Measurements from ENCODE around the gene ARFGEF2.

ARFGEF2 gene

GRCh38 chr20:48926267-48926666 is 4.8 kb downstream of the ARFGEF2 start:
- H3K9me3 ChIP-seq (ENCODE audit: control insufficient read depth, insufficient read depth, low read length), result no peaks in the 10 kb centered on the region
- H3K27me3 ChIP-seq (ENCODE audit: control insufficient read depth, low read length), result no peaks in the 10 kb centered on the region
- no peak overlapping the region for H3K27ac ChIP-seq (ENCODE audit: low read depth, low read length)
- TF ChIP-seq EZH2phosphoT487 (IDR thresholded peaks at IDR 0.05; ENCODE audit: borderline replicate concordance, low read length) (no peak), CTCF (IDR thresholded peaks at IDR 0.05; ENCODE audit: low read depth, low read length, poor library complexity, severe bottlenecking) (no peak)
- peaks cover 9% of the 10 kb centered on the region; the same call in 1 of the 2 replicates for H4K20me1 ChIP-seq (ENCODE audit: control insufficient read depth, insufficient read depth, low read depth, low read length)
- H3K9me2 ChIP-seq (replicated peaks; ENCODE audit: control insufficient read depth, low read length), result no peaks in the 10 kb centered on the region
- peak overlapping the region; percentile 35 for H3K4me2 ChIP-seq (ENCODE audit: low read length)
- H3F3A ChIP-seq (ENCODE audit: control insufficient read depth, insufficient read depth), result peaks cover 16% of the 10 kb centered on the region
- peaks cover 7% of the 10 kb centered on the region; the same call in 1 of the 2 replicates for H3K36me3 ChIP-seq (ENCODE audit: control insufficient read depth, low read length)
- peaks cover 47% of the 10 kb centered on the region for H3K4me1 ChIP-seq (ENCODE audit: control insufficient read depth, low read length)
- peaks cover 92% of the 10 kb centered on the region for H3K79me2 ChIP-seq (ENCODE audit: control insufficient read depth, low read length)
- no peak overlapping the region for H3K4me3 ChIP-seq (ENCODE audit: low read length)

DNA sequence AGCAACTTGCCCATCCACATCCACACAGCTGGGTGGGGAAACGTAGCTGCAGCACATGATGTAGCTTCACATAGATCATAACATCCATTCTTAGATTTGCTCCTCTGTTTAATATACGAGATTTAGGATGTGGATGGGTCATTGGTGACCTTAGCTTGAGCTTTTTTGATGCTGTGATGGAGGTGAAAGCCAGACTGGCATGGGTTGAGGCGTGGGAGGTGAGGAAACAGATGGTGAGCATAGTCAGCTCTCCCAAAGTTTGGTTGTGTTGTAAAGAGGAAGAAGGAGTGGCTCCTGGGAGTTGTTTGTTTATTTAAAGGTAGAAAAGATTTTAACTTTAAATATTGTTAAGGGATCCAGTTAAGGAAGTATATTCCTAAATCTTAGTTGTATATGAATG is 5.3 kb downstream of the ARFGEF2 start:
- no peak for TF ChIP-seq CTCF (IDR thresholded peaks at IDR 0.05; ENCODE audit: low read depth, low read length, poor library complexity, severe bottlenecking)
- no peak for TF ChIP-seq EZH2phosphoT487 (IDR thresholded peaks at IDR 0.05; ENCODE audit: borderline replicate concordance, low read length)
- Histone ChIP-seq H3K4me2 (ENCODE audit: low read length) (0 out of 2 replicates have a peak overlapping the region, but pooled peaks have one; percentile 35), H3K4me1 (ENCODE audit: control insufficient read depth, low read length) (peaks cover 47% of the 10 kb centered on the region), H3K27ac (ENCODE audit: low read depth, low read length) (no peak overlapping the region), H4K20me1 (ENCODE audit: control insufficient read depth, insufficient read depth, low read depth, low read length) (peaks cover 14% of the 10 kb centered on the region; the same call in 1 of the 2 replicates), H3K9me3 (ENCODE audit: control insufficient read depth, insufficient read depth, low read length) (no peaks in the 10 kb centered on the region), H3F3A (ENCODE audit: control insufficient read depth, insufficient read depth) (peaks cover 16% of the 10 kb centered on the region), H3K79me2 (ENCODE audit: control insufficient read depth, low read length) (peaks cover 95% of the 10 kb centered on the region), H3K4me3 (ENCODE audit: low read length) (no peak overlapping the region), H3K9me2 (replicated peaks; ENCODE audit: control insufficient read depth, low read length) (no peaks in the 10 kb centered on the region), H3K27me3 (ENCODE audit: control insufficient read depth, low read length) (no peaks in the 10 kb centered on the region), H3K36me3 (ENCODE audit: control insufficient read depth, low read length) (peaks cover 7% of the 10 kb centered on the region; the same call in 1 of the 2 replicates)

- H3K27me3 ChIP-seq (ENCODE audit: control insufficient read depth, low read length), result no peaks in the 10 kb centered on the region
- no peak overlapping the region for H3K4me3 ChIP-seq (ENCODE audit: low read length)
- H3K4me1 ChIP-seq (ENCODE audit: control insufficient read depth, low read length), result peaks cover 29% of the 10 kb centered on the region
- no peaks in the 10 kb centered on the region for H3K36me3 ChIP-seq (ENCODE audit: control insufficient read depth, low read length)
- peaks cover 95% of the 10 kb centered on the region for H3K79me2 ChIP-seq (ENCODE audit: control insufficient read depth, low read length)
- no peak overlapping the region for H3K27ac ChIP-seq (ENCODE audit: low read depth, low read length)
- H3F3A ChIP-seq (ENCODE audit: control insufficient read depth, insufficient read depth), result peaks cover 10% of the 10 kb centered on the region
- H3K9me2 ChIP-seq (replicated peaks; ENCODE audit: control insufficient read depth, low read length), result no peaks in the 10 kb centered on the region
- peaks cover 14% of the 10 kb centered on the region; the same call in 1 of the 2 replicates for H4K20me1 ChIP-seq (ENCODE audit: control insufficient read depth, insufficient read depth, low read depth, low read length)
- no peak overlapping the region for H3K4me2 ChIP-seq (ENCODE audit: low read length)
- TF ChIP-seq EZH2phosphoT487 (IDR thresholded peaks at IDR 0.05; ENCODE audit: borderline replicate concordance, low read length) (no peak), CTCF (IDR thresholded peaks at IDR 0.05; ENCODE audit: low read depth, low read length, poor library complexity, severe bottlenecking) (no peak)
- H3K9me3 ChIP-seq (ENCODE audit: control insufficient read depth, insufficient read depth, low read length), result no peaks in the 10 kb centered on the region
These were observed 7.6 kb downstream of the ARFGEF2 start for GRCh38 chr20:48928832-48929725.
